MM.1S (cell line): Measurements from ENCODE around the gene KRT5.

Experiments
- DNase-seq: peaks from one replicate; pipeline ENCODE4 v3.0.0-alpha.2; 2015
- H2AFZ ChIP-seq: fragments of 300-600 bp; sonication (generic); 2 replicates; pipeline ENCODE4 v1.6.0; 2016; ENCODE audit warnings: antibody characterized with exemption, low read length
- H3F3A ChIP-seq: fragments of 300-600 bp; sonication (generic); 2 replicates; pipeline ENCODE4 v1.6.1; 2016; ENCODE audit warnings: mild to moderate bottlenecking, antibody characterized with exemption, low read length, moderate library complexity, mixed read lengths; ENCODE audit not compliant: insufficient read depth
- H3K27ac ChIP-seq: fragments of 300-600 bp; sonication (generic); 2 replicates; pipeline ENCODE4 v1.5.1; 2016; ENCODE audit warnings: mild to moderate bottlenecking, low read length
- H3K27me3 ChIP-seq: fragments of 300-600 bp; sonication (generic); replicated peaks from 2 replicates; pipeline ENCODE4 v1.6.0; 2016; ENCODE audit warnings: low read length; ENCODE audit not compliant: insufficient read depth
- H3K36me3 ChIP-seq: fragments of 300-600 bp; sonication (generic); replicated peaks from 2 replicates; pipeline ENCODE4 v1.6.1; 2016; ENCODE audit warnings: mild to moderate bottlenecking, low read length, mixed read lengths; ENCODE audit not compliant: insufficient read depth
- H3K4me1 ChIP-seq: fragments of 300-600 bp; sonication (generic); 2 replicates; pipeline ENCODE4 v1.6.1; 2016; ENCODE audit warnings: low read length, mixed read lengths
- H3K4me2 ChIP-seq: fragments of 300-600 bp; sonication (generic); 2 replicates; pipeline ENCODE4 v1.6.0; 2016; ENCODE audit warnings: low read depth, low read length
- H3K4me3 ChIP-seq: fragments of 300-600 bp; sonication (generic); 2 replicates; pipeline ENCODE4 v1.5.1; 2016; ENCODE audit warnings: low read length, mixed read lengths
- H3K79me2 ChIP-seq: fragments of 300-600 bp; sonication (generic); 2 replicates; pipeline ENCODE4 v1.6.1; 2016; ENCODE audit warnings: mixed run types, low read length, mixed read lengths
- H3K9ac ChIP-seq: fragments of 300-600 bp; sonication (generic); 2 replicates; pipeline ENCODE4 v1.6.1; 2016; ENCODE audit warnings: low read length, mixed read lengths
- H3K9me2 ChIP-seq: fragments of 300-600 bp; sonication (generic); replicated peaks from 2 replicates; pipeline ENCODE4 v1.6.1; 2016; ENCODE audit warnings: mild to moderate bottlenecking, low read length, mixed read lengths; ENCODE audit not compliant: insufficient read depth
- H3K9me3 ChIP-seq: fragments of 300-600 bp; sonication (generic); replicated peaks from 2 replicates; pipeline ENCODE4 v1.6.1; 2016; ENCODE audit warnings: mild to moderate bottlenecking, low read length, mixed read lengths; ENCODE audit not compliant: insufficient read depth
- H4K20me1 ChIP-seq: fragments of 300-600 bp; sonication (generic); 2 replicates; pipeline ENCODE4 v1.6.1; 2016; ENCODE audit warnings: mild to moderate bottlenecking, low read length, moderate library complexity, mixed read lengths; ENCODE audit not compliant: insufficient read depth
- CTCF ChIP-seq: fragments of 300-600 bp; sonication (generic); IDR thresholded peaks from 2 replicates; pipeline ENCODE4 v1.5.1; 2016; ENCODE audit warnings: antibody characterized with exemption, low read length, mixed read lengths
- EZH2 ChIP-seq: fragments of 300-600 bp; sonication (generic); optimal IDR thresholded peaks from 2 replicates; pipeline ENCODE3; 2017; ENCODE audit warnings: low read depth, mild to moderate bottlenecking, antibody characterized with exemption, low read length, mixed read lengths
- EZH2phosphoT487 ChIP-seq: fragments of 300-600 bp; sonication (generic); IDR thresholded peaks from 2 replicates; pipeline ENCODE4 v1.6.1; 2018; ENCODE audit warnings: antibody characterized with exemption, low read length

The KRT5 gene

DNA sequence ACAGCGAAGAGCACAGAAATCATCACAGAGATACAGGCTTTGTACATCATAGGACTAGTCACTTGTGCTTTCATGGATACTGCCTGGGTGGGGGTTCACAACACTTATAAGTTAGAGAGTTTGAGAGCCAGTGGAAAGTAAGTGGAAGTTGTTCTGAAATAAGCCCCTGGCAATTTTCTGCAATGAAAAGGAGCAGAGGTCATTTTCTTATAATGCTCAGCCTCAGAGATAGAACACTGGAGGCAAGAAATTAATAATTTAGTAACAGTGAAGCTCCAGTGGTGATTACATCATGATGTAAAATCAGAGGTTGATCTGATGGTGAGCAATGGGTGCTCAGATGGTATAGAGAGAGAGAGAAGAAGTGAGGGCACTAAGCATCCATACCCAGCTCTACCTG, 33.0 kb downstream of the KRT5 start:
- Histone ChIP-seq H3K27ac (no peak overlapping the region), H2AFZ (no peak overlapping the region), H3K36me3 (no peaks in the 10 kb centered on the region), H3F3A (no peaks in the 10 kb centered on the region), H3K79me2 (no peaks in the 10 kb centered on the region), H3K9me2 (no peaks in the 10 kb centered on the region), H4K20me1 (no peaks in the 10 kb centered on the region), H3K9ac (no peak overlapping the region), H3K27me3 (peaks cover 23% of the 10 kb centered on the region), H3K4me2 (no peak overlapping the region), H3K4me3 (no peak overlapping the region), H3K4me1 (no peaks in the 10 kb centered on the region), H3K9me3 (no peaks in the 10 kb centered on the region)
- TF ChIP-seq EZH2 (no peak), EZH2phosphoT487 (no peak), CTCF (no peak)
- no peak for DNase-seq

DNA sequence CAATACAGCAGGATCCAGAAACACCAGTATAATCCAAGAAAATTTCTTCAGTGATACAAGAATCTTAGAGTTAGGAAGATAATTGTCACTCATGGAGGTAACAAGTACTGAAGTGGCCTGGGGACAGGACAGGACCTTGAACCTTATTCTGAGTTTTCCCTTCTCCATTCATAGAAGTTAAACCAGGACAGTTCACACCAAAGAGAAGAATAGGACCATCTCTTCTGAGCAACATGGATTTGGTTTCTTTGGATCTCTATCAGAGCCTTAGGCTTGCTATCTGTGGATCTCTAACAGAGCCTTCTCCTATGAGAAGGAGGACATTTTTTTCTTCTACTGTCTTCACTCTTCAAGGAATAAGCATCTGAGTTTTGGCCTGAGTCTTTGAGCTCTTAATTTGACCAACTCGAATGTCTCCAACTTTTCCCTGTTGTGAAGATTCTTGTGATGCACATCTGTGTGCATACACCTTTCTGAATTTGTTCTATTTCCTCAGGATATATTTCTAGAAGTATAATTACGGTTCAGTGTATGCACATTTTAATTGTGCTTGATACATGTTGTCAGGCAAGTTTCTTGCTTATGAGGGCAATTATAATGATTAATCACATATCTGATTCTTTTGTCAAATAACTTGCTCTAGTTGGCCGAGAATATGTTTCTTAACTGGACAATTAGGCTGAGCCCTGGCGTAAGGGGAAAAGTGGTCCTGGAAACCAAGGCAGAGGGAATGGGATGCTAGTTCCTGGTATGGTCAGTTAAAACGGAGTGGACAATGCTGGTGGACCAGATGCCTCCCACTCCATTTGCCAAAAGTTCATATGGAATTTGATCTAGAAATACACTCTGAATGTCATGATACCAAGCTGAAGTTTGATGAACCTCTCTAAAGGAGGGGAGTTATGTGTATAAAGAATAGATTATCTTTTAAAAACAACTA, 33.8 kb downstream of the KRT5 start:
- Histone ChIP-seq H3K4me2 (no peak overlapping the region), H3K79me2 (no peaks in the 10 kb centered on the region), H3K27me3 (peaks cover 16% of the 10 kb centered on the region), H3K9ac (no peak overlapping the region), H3F3A (no peaks in the 10 kb centered on the region), H4K20me1 (no peaks in the 10 kb centered on the region), H3K36me3 (no peaks in the 10 kb centered on the region), H3K9me3 (no peaks in the 10 kb centered on the region), H2AFZ (no peak overlapping the region), H3K4me3 (no peak overlapping the region), H3K27ac (no peak overlapping the region), H3K4me1 (no peaks in the 10 kb centered on the region), H3K9me2 (no peaks in the 10 kb centered on the region)
- no peak for DNase-seq
- TF ChIP-seq EZH2 (no peak), EZH2phosphoT487 (no peak)

GRCh38 chr12:52480073-52480472, 40.1 kb downstream of the KRT5 start:
- Histone ChIP-seq H4K20me1 (no peaks in the 10 kb centered on the region), H3K4me3 (no peak overlapping the region), H2AFZ (no peak overlapping the region), H3K9me2 (no peaks in the 10 kb centered on the region), H3K9me3 (no peaks in the 10 kb centered on the region), H3K79me2 (no peaks in the 10 kb centered on the region), H3K27me3 (no peaks in the 10 kb centered on the region; the same call in 1 of the 2 replicates), H3K4me2 (no peak overlapping the region), H3K9ac (no peak overlapping the region), H3K4me1 (no peaks in the 10 kb centered on the region), H3K27ac (no peak overlapping the region), H3K36me3 (no peaks in the 10 kb centered on the region), H3F3A (no peaks in the 10 kb centered on the region)
- DNase-seq = no peak
- TF ChIP-seq EZH2 (no peak), EZH2phosphoT487 (no peak), CTCF (no peak)

DNA sequence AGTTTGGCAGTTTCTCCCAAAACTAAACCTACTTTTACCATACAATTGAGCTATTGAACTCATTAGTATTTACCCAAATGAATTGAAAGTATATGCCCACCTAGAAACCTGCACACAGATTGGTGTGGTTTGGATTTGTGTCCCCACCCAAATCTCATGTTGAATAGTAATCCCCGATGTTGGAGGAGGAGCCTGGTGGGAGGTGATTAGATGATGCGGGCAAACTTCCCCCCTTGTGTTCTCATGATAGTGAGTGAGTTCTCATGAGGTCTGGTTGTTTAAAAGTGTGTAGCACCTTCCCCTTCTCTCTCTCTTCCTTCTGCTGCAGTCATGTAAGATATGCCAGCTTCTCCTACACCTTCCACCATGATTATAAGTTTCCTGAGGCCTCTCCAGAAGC, 42.5 kb downstream of the KRT5 start:
- no peaks in the 10 kb centered on the region; the same call in 1 of the 2 replicates for H3K27me3 ChIP-seq
- no peaks in the 10 kb centered on the region for H3K79me2 ChIP-seq
- H3K4me1 ChIP-seq = no peaks in the 10 kb centered on the region
- no peaks in the 10 kb centered on the region for H3K9me2 ChIP-seq
- DNase-seq = no peak
- no peaks in the 10 kb centered on the region for H3K36me3 ChIP-seq
- no peaks in the 10 kb centered on the region for H3K9me3 ChIP-seq
- H4K20me1 ChIP-seq = no peaks in the 10 kb centered on the region
- H3K27ac ChIP-seq = no peak overlapping the region
- no peak overlapping the region for H2AFZ ChIP-seq
- no peak for TF ChIP-seq CTCF
- TF ChIP-seq EZH2 = no peak
- TF ChIP-seq EZH2phosphoT487 = no peak
- H3K4me2 ChIP-seq = no peak overlapping the region
- no peak overlapping the region for H3K9ac ChIP-seq
- H3F3A ChIP-seq = no peaks in the 10 kb centered on the region
- no peak overlapping the region for H3K4me3 ChIP-seq
